ENCODE data around the gene ZNF689. TPM values are rescaled to one million over a fixed set of nuclear protein-coding genes. Genes with fewer than 3 reads are reported as not detected.

The ZNF689 gene
- total and polyA plus RNA-seq, 4 donors: 6.5 to 15.7 (median 12.5) TPM

GRCh38 chr16:30567160-30567990 is 42.8 kb downstream of the ZNF689 start:
- Histone ChIP-seq H3K9me3 (ENCODE audit: control insufficient read depth, insufficient read depth, low read length) (no peaks in the 10 kb centered on the region), H3K36me3 (ENCODE audit: control insufficient read depth, insufficient read depth, low read length) (peaks cover 15% of the 10 kb centered on the region), H3K4me3 (ENCODE audit: low read depth, low read length) (no peak overlapping the region), H3K27me3 (ENCODE audit: control insufficient read depth, insufficient read depth, low read length) (no peaks in the 10 kb centered on the region), H3K4me1 (ENCODE audit: control insufficient read depth, insufficient read depth, low read length) (peaks cover 20% of the 10 kb centered on the region), H3K27ac (ENCODE audit: low read depth, low read length) (no peak overlapping the region)
- 99% methylated on average over 6 of the region's 14 CpGs for WGBS (ENCODE audit: insufficient coverage)
- no peak for DNase-seq (ENCODE audit: low read depth in 4 of 6, low spot score in 6 of 6)

GRCh38 chr16:30566531-30566930 is 43.7 kb downstream of the ZNF689 start:
- Histone ChIP-seq H3K4me3 (ENCODE audit: low read depth, low read length) (no peak overlapping the region), H3K27me3 (ENCODE audit: control insufficient read depth, insufficient read depth, low read length) (no peaks in the 10 kb centered on the region), H3K27ac (ENCODE audit: low read depth, low read length) (no peak overlapping the region), H3K4me1 (ENCODE audit: control insufficient read depth, insufficient read depth, low read length) (peaks cover 17% of the 10 kb centered on the region), H3K9me3 (ENCODE audit: control insufficient read depth, insufficient read depth, low read length) (no peaks in the 10 kb centered on the region), H3K36me3 (ENCODE audit: control insufficient read depth, insufficient read depth, low read length) (peaks cover 15% of the 10 kb centered on the region)
- no peak for DNase-seq (ENCODE audit: low read depth in 4 of 6, low spot score in 6 of 6)
- 100% methylated on average over 2 of the region's 4 CpGs for WGBS (ENCODE audit: insufficient coverage)

DNA sequence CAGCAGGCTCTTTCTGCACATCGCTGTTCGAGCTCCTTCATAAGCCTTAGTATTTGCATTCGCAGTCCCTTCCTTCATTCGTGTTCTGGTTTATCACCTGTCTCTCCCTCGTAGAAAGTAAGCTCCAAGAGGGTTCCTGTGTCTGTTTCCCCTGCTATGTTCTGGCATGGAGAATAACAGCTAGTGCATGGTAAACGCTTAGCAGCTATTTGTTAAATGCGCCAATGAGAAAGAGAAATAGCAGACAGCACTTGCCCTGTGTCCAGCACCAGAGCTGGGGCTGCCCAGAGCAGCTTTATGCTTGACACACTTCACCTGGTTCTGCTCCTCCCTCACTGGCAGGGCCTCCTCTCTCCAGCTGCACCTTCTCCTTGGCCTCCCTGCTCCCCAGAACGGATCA is 44.2 kb downstream of the ZNF689 start:
- WGBS (ENCODE audit: insufficient coverage): 72% methylated on average over 8 of the region's 8 CpGs
- Histone ChIP-seq H3K27me3 (ENCODE audit: control insufficient read depth, insufficient read depth, low read length) (peaks cover 2% of the 10 kb centered on the region), H3K36me3 (ENCODE audit: control insufficient read depth, insufficient read depth, low read length) (peaks cover 15% of the 10 kb centered on the region), H3K9me3 (ENCODE audit: control insufficient read depth, insufficient read depth, low read length) (no peaks in the 10 kb centered on the region), H3K4me3 (ENCODE audit: low read depth, low read length) (no peak overlapping the region), H3K4me1 (ENCODE audit: control insufficient read depth, insufficient read depth, low read length) (peaks cover 19% of the 10 kb centered on the region), H3K27ac (ENCODE audit: low read depth, low read length) (no peak overlapping the region)
- no peak for DNase-seq (ENCODE audit: low read depth in 4 of 6, low spot score in 6 of 6)

GRCh38 chr16:30565526-30565925 is 44.7 kb downstream of the ZNF689 start:
- peaks cover 15% of the 10 kb centered on the region for H3K36me3 ChIP-seq (ENCODE audit: control insufficient read depth, insufficient read depth, low read length)
- 69% methylated on average over 2 of the region's 7 CpGs for WGBS (ENCODE audit: insufficient coverage)
- no peak overlapping the region for H3K27ac ChIP-seq (ENCODE audit: low read depth, low read length)
- DNase-seq (ENCODE audit: low read depth in 4 of 6, low spot score in 6 of 6): no peak
- H3K27me3 ChIP-seq (ENCODE audit: control insufficient read depth, insufficient read depth, low read length): peaks cover 2% of the 10 kb centered on the region
- H3K4me1 ChIP-seq (ENCODE audit: control insufficient read depth, insufficient read depth, low read length): peaks cover 14% of the 10 kb centered on the region
- no peaks in the 10 kb centered on the region for H3K9me3 ChIP-seq (ENCODE audit: control insufficient read depth, insufficient read depth, low read length)
- H3K4me3 ChIP-seq (ENCODE audit: low read depth, low read length): no peak overlapping the region

- Histone ChIP-seq H3K4me1 (ENCODE audit: control insufficient read depth, insufficient read depth, low read length) (peaks cover 22% of the 10 kb centered on the region), H3K27me3 (ENCODE audit: control insufficient read depth, insufficient read depth, low read length) (peaks cover 2% of the 10 kb centered on the region), H3K9me3 (ENCODE audit: control insufficient read depth, insufficient read depth, low read length) (no peaks in the 10 kb centered on the region), H3K36me3 (ENCODE audit: control insufficient read depth, insufficient read depth, low read length) (no peaks in the 10 kb centered on the region), H3K27ac (ENCODE audit: low read depth, low read length) (no peak overlapping the region), H3K4me3 (ENCODE audit: low read depth, low read length) (no peak overlapping the region)
- DNase-seq (ENCODE audit: low read depth in 4 of 6, low spot score in 6 of 6): peak in 1 of 6 donors; percentile 5
- WGBS (ENCODE audit: insufficient coverage): 91% methylated on average over 12 of the region's 14 CpGs
Observed at GRCh38 chr16:30562021-30562420, 48.2 kb downstream of the ZNF689 start.

DNA sequence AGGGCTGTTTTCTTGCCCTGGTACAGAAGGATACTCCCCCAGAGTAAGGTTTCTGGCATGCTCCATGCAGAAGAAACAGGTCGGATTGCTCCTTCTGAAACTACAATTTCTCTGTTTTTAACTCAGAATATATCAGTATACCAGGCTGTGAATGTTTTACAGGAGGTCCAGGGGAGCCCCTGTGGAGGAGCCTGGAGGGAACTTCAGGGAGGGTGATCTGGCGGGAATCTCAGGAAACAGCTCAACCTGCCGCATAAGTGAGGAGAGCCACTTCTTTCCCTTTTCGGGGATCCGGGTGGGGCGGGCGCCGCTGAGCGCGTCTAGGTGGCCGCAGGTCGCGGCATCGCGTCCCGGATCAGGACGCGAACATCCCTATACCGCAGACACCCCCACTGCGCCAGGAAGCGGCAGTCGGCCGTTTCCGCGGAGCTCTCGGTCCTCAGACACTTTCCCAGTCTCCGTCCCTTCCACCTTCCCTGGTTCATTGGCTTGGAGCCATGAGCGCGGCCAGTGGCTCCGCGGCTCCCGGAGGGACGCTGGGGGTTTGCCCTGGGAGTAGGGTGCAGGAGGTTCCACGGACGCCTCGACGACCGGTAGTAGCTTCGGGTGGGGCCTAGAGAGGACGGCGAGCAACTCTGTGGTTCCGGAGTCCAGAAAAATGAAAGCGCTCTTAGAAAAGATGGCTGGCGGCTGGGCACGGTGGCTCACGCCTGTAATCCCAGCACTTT is 48.9 kb downstream of the ZNF689 start:
- Histone ChIP-seq H3K4me1 (ENCODE audit: control insufficient read depth, insufficient read depth, low read length) (peaks cover 29% of the 10 kb centered on the region), H3K27me3 (ENCODE audit: control insufficient read depth, insufficient read depth, low read length) (peaks cover 2% of the 10 kb centered on the region), H3K9me3 (ENCODE audit: control insufficient read depth, insufficient read depth, low read length) (no peaks in the 10 kb centered on the region), H3K4me3 (ENCODE audit: low read depth, low read length) (peak overlapping the region; percentile 35), H3K27ac (ENCODE audit: low read depth, low read length) (no peak overlapping the region), H3K36me3 (ENCODE audit: control insufficient read depth, insufficient read depth, low read length) (peaks cover 3% of the 10 kb centered on the region)
- 29% methylated on average over 38 of the region's 46 CpGs for WGBS (ENCODE audit: insufficient coverage)
- DNase-seq (ENCODE audit: low read depth in 4 of 6, low spot score in 6 of 6): no peak

GRCh38 chr16:30559690-30560089 is 50.5 kb downstream of the ZNF689 start:
- Histone ChIP-seq H3K36me3 (ENCODE audit: control insufficient read depth, insufficient read depth, low read length) (peaks cover 18% of the 10 kb centered on the region), H3K9me3 (ENCODE audit: control insufficient read depth, insufficient read depth, low read length) (no peaks in the 10 kb centered on the region), H3K27me3 (ENCODE audit: control insufficient read depth, insufficient read depth, low read length) (peaks cover 2% of the 10 kb centered on the region), H3K27ac (ENCODE audit: low read depth, low read length) (no peak overlapping the region), H3K4me3 (ENCODE audit: low read depth, low read length) (no peak overlapping the region), H3K4me1 (ENCODE audit: control insufficient read depth, insufficient read depth, low read length) (peaks cover 34% of the 10 kb centered on the region)
- DNase-seq (ENCODE audit: low read depth in 4 of 6, low spot score in 6 of 6): no peak
- WGBS (ENCODE audit: insufficient coverage): 100% methylated on average over 2 of the region's 6 CpGs

DNA sequence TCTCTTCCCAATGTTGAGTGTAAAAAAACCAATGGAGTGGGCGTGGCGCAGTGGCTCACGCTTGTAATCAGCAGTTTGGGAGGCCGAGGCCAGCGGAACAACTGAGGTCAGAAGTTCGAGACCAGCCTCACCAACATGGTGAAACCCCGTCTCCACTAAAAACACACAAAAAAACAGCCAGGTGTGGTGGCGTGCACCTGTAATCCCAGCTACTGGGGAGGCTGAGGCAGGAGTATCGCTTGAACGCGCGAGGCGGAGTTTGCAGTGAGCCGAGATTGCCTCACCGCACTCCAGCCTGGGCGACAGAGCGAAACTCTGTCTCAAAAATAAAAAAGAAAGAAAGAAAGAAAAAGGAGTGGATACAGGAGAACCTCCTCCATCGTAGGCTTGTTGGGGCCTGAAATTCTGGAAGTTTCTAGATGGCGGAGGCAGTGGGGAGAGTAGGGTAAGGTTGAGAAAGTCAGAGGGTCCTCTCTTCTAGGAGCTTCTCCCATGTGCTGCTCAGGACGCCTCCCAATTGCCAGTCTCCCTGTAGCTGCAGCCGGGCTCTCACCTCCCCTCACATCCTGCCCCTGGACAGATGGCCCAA is 51.3 kb downstream of the ZNF689 start:
- H3K9me3 ChIP-seq (ENCODE audit: control insufficient read depth, insufficient read depth, low read length): no peaks in the 10 kb centered on the region
- peak overlapping the region; percentile 97 for H3K27ac ChIP-seq (ENCODE audit: low read depth, low read length)
- DNase-seq (ENCODE audit: low read depth in 4 of 6, low spot score in 6 of 6): no peak
- 87% methylated on average over 19 of the region's 21 CpGs for WGBS (ENCODE audit: insufficient coverage)
- H3K4me1 ChIP-seq (ENCODE audit: control insufficient read depth, insufficient read depth, low read length): peaks cover 34% of the 10 kb centered on the region
- peaks cover 2% of the 10 kb centered on the region for H3K27me3 ChIP-seq (ENCODE audit: control insufficient read depth, insufficient read depth, low read length)
- peaks cover 26% of the 10 kb centered on the region for H3K36me3 ChIP-seq (ENCODE audit: control insufficient read depth, insufficient read depth, low read length)
- H3K4me3 ChIP-seq (ENCODE audit: low read depth, low read length): peak overlapping the region; percentile 96

DNA sequence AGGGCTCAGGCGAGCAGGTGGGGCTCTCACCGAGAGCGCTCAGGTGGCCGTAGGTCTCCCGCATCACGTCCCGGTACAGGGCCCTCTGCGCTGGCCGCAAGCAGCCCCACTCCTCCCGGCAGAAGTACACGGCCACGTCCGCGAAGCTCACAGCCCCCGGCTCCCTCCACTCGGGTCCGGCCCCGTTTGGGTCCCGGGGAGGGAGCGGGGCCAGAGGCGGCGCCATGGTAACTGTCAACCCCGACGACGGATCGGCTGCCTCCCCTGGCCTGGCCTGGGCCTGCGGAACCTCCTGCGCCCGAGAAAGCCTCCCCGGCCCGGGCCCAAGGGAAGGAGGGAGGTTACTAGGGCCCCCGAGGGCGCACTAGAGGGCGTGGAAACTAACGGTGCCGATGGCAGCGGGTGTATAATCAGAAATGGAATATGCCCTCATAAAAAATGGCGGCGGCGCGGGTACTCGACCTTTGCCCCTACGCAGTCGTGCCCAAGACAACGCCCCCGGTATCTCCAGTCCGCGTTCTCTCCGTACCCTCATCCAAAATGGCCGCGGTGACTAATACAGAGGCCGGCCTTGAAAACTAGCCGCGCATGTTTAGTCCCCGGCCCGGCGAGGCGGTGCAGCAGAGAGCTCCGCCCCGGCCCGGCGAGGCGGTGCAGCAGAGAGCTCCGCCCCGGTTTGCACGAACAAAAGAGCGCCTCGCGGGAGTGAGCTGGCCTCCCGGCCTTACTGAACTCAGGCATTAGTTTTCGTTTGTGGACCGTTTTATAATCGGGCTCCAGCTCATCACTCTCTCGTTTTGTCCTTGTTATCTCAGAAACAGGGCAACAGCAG is 52.0 kb downstream of the ZNF689 start, which contains the start of gene ZNF764:
TSS of gene ZNF764 (minus strand) at position 418 of the 832 bp plus-strand sequence. CDS start at position 226, 192 bp downstream.
- whole genome bisulfite sequencing (ENCODE audit: insufficient coverage): under 1% methylated on average over 73 of the region's 74 CpGs
- Histone ChIP-seq H3K4me3 (ENCODE audit: low read depth, low read length) (peak within 1 kb of the TSS; percentile 96), H3K4me1 (ENCODE audit: control insufficient read depth, insufficient read depth, low read length) (peaks cover 34% of the 10 kb centered on the region), H3K36me3 (ENCODE audit: control insufficient read depth, insufficient read depth, low read length) (peaks cover 32% of the 10 kb centered on the region), H3K27ac (ENCODE audit: low read depth, low read length) (peak within 1 kb of the TSS; percentile 97), H3K9me3 (ENCODE audit: control insufficient read depth, insufficient read depth, low read length) (no peaks in the 10 kb centered on the region), H3K27me3 (ENCODE audit: control insufficient read depth, insufficient read depth, low read length) (peaks cover 2% of the 10 kb centered on the region)
- DNase-seq (ENCODE audit: low read depth in 4 of 6, low spot score in 6 of 6): peak; percentile 89 to 100 (median 96)

All from spinal cord (tissue), 10 donors.